K562 (cell line): Measurements from ENCODE around the gene TNFRSF6B. TPM values are rescaled to one million over a fixed set of nuclear protein-coding genes. Genes with fewer than 3 reads are reported as not detected.
A peak's percentile ranks its signal among the peaks of the same experiment; 100 is the strongest.

Experiments used
- ATAC-seq: fragments of 200-7000 bp; cut with Tn5 transposase; 3 replicates; pipeline ENCODE4 v1.9.1; 2020; ENCODE audit warnings: moderate library complexity
- BruUV-seq: library from RNA; stranded (reverse); fragments of 400-500 nt; replicated peaks from 2 replicates; lab custom pipeline; 2021; lab: Mats Ljungman, UMichigan
- CTCF ChIA-PET: fragments of 300-600 bp; formaldehyde crosslinking; extraction: SDS; loops from one replicate; lab custom pipeline; 2021; ENCODE audit warnings: low intra/inter-chr PET ratio; lab: Yijun Ruan, JAX
- POLR2A ChIA-PET: fragments of 300-600, 350-650 bp; sonication (Branson Sonifier 250); formaldehyde crosslinking; extraction: SDS; loops from one replicate; lab custom pipeline; 2021; ENCODE audit warnings: antibody characterized with exemption, inconsistent platforms; lab: Yijun Ruan, JAX
- DNase-seq, 4 experiments: peaks; one replicate each; pipeline versions ENCODE4 v3.0.0 to v3.0.0-alpha.2; 2011 to 2018; ENCODE audit warnings: low spot score in 3 of 4, mixed read lengths in 3 of 4; ENCODE audit errors: extremely low read depth in 1 of 4
- FAIRE-seq: peaks from 2 replicates; lab custom pipeline; 2011; peaks lifted over from hg19 to GRCh38; lab: Jason Lieb, UNC
- H2AFZ ChIP-seq: 2 replicates; pipeline ENCODE4 v1.6.0; 2011; ENCODE audit warnings: low read depth, low read length, control low read depth, inconsistent platforms
- H3K27ac ChIP-seq: fragments of 200-600 bp; 3 replicates; pipeline ENCODE4 v1.8.0; 2011; ENCODE audit warnings: low read depth, mild to moderate bottlenecking, control low read depth, inconsistent platforms, low read length, moderate library complexity, mixed read lengths; ENCODE audit errors: extremely low read depth
- H3K27me3 ChIP-seq, 2 experiments: fragments of 300-600 bp in 1 of 2; 2 replicates in 1 of 2; 3 replicates in 1 of 2; pipeline versions ENCODE4 v1.6.0 to v1.8.0; 2011; ENCODE audit warnings: inconsistent platforms in 2 of 2, low read length in 2 of 2, mild to moderate bottlenecking in 1 of 2, mixed read lengths in 1 of 2, moderate library complexity in 1 of 2; ENCODE audit not compliant: control insufficient read depth in 2 of 2, insufficient read depth in 2 of 2
- H3K36me3 ChIP-seq: fragments of 300-600 bp; 3 replicates; pipeline ENCODE4 v1.8.0; 2011; ENCODE audit warnings: mild to moderate bottlenecking, low read length, inconsistent platforms; ENCODE audit not compliant: control insufficient read depth, insufficient read depth
- H3K4me1 ChIP-seq, 2 experiments: fragments of 200-600 bp in 1 of 2; replicated peaks in 1 of 2; 2 replicates in 1 of 2; 3 replicates in 1 of 2; pipeline versions ENCODE4 v1.5.1 to v1.8.0; 2011; ENCODE audit warnings: inconsistent platforms in 2 of 2, low read length in 2 of 2, mild to moderate bottlenecking in 1 of 2, mixed read lengths in 1 of 2, moderate library complexity in 1 of 2; ENCODE audit not compliant: control insufficient read depth in 2 of 2, insufficient read depth in 2 of 2
- H3K4me2 ChIP-seq: 2 replicates; pipeline ENCODE4 v1.6.1; 2011; ENCODE audit warnings: low read length, control low read depth, inconsistent platforms, mixed read lengths; ENCODE audit not compliant: insufficient read depth
- H3K4me3 ChIP-seq: fragments of 200-600 bp; sonication (generic), shearing (Covaris generic); 2 replicates; pipeline ENCODE4 v1.5.1; 2016; ENCODE audit warnings: control low read depth, inconsistent platforms
- H3K79me2 ChIP-seq: fragments of 200-600 bp; 3 replicates; pipeline ENCODE4 v1.8.0; 2011; ENCODE audit warnings: low read length, inconsistent platforms; ENCODE audit not compliant: control insufficient read depth, insufficient read depth
- H3K9ac ChIP-seq, 2 experiments: 2 replicates each; pipeline versions ENCODE4 v1.6.0 to v1.6.1; 2011; ENCODE audit warnings: low read depth in 2 of 2, low read length in 2 of 2, control low read depth in 1 of 2, inconsistent platforms in 1 of 2, mild to moderate bottlenecking in 1 of 2, mixed read lengths in 1 of 2; ENCODE audit not compliant: insufficient read depth in 1 of 2
- H3K9me1 ChIP-seq: one replicate; pipeline ENCODE4 v1.6.0; 2011; ENCODE audit warnings: inconsistent platforms, mild to moderate bottlenecking, low read length, moderate library complexity; ENCODE audit not compliant: control insufficient read depth, insufficient read depth
- H3K9me3 ChIP-seq: replicated peaks from 2 replicates; pipeline ENCODE4 v1.5.1; 2011; ENCODE audit warnings: low read depth, low read length, inconsistent platforms; ENCODE audit not compliant: control insufficient read depth, insufficient read depth
- H4K20me1 ChIP-seq: replicated peaks from 2 replicates; pipeline ENCODE4 v1.6.1; 2011; ENCODE audit warnings: low read length, inconsistent platforms, mixed read lengths; ENCODE audit not compliant: control insufficient read depth, insufficient read depth
- ZNF408 ChIP-seq: fragments of 250-450 bp; sonication (Bioruptor Pico); IDR thresholded peaks from 2 replicates; pipeline ENCODE4 v1.4.0; 2020; ENCODE audit warnings: low read depth, mild to moderate bottlenecking, moderate library complexity
- ZNF586 ChIP-seq: fragments of 450-650 bp; formaldehyde crosslinking; conservative IDR thresholded peaks from 2 replicates; pipeline ENCODE4 v1.4.0; 2020; ENCODE audit warnings: mild to moderate bottlenecking, moderate library complexity
- WGBS: fragments of 100-300 bp; shearing (Covaris generic); methylation state at CpG from one replicate; pipeline ENCODE4 v1.1.6; 2016; ENCODE audit warnings: low coverage, mixed read lengths; ENCODE audit not compliant: insufficient coverage; ENCODE audit errors: missing lambda C conversion rate; 5-methylcytosine and 5-hydroxymethylcytosine counted together
- in situ Hi-C: fragments of 300-500 bp; cut with MboI; formaldehyde crosslinking; loops from 4 replicates; pipeline ENCODE4 v1.15.0; 2018; ENCODE audit warnings: inconsistent platforms, mixed read lengths
- intact Hi-C: fragments of 100-400 bp; cut with micrococcal nuclease; formaldehyde crosslinking; loops from 2 replicates; pipeline ENCODE4 v1.14.2; 2022
- polyA plus RNA-seq, 8 experiments: library from polyadenylated mRNA; depleted of rRNA in 4 of 8; stranded (reverse) in 5 of 8; unstranded in 3 of 8; fragments of >200 nt; fragmentation: Nextera tagmentation in 2 of 8; fragmentation: Illumina TruSeq in 1 of 8; extraction: Ambion mirVana in 2 of 8; extraction: Trizol in 1 of 8; gene quantifications; 2 replicates each; pipeline versions ENCODE4 v1.2.1 to v1.2.3, GENCODE V29; 2011 to 2014; ENCODE audit warnings: inconsistent platforms in 1 of 8, missing spikeins in 1 of 8
- total RNA-seq, 7 experiments: library from RNA; depleted of rRNA in 6 of 7; stranded (reverse); fragments of >200 nt in 6 of 7; fragmentation: Illumina TruSeq in 2 of 7; extraction: Trizol in 2 of 7; gene quantifications; 2 replicates each; pipeline versions ENCODE4 v1.2.1 to v1.2.3, GENCODE V29; 2011 to 2021; ENCODE audit warnings: low replicate concordance in 1 of 7
- TF ChIP-seq, protein P1 (sequence below): sonication (generic); formaldehyde crosslinking; IDR thresholded peaks from 2 replicates; pipeline ENCODE4 v1.9.0; 2022; ENCODE audit warnings: mild to moderate bottlenecking, missing genetic modification reagents

The TNFRSF6B gene
- total and polyA plus RNA-seq, 9 of the 15 experiments (the other 6 are each of a cell fraction or from before 2014, with no cell fraction given), result 0.10 to 3.5 (median 0.32) TPM; not detected in 6

DNA sequence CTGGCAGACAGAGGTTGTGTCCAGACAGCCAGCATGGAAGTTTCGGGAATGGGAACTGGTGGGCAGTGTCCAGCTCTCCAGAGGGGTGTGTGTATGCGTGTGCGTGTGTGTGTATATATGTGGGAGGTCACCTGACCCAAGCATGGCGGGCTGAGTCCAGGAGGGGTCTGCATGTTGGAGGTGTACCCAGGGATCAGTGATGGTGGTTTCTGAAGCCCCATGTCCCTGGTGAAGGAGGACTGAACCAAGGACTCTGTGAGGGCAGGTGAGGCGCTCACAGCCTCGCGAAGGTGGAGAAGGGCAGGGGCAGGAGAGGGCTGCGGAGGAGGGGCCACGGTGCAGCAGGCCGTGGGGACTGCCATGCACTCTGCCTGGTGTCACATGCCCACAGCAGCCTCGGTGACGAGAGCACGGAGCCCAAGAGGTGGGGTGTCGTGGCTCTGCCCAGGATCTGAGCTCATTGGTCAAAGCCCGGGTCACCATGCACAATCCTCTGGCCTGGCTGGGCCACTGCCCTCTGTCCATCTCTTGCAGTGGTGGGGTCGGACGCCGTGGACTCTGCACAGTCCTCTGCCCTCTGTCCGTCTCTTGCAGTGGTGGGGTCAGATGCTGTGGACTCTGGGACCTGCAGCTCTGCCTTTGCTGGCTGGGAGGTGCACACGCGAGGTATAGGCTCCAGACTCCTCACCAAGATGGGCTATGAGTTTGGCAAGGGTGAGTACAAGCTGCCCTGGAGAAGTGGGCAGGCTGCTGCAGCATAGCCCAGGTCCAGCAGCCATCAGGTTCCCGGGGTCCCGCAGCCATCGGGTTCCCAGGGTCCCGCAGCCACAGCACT, 37.9 kb downstream of the TNFRSF6B start (continued):
- TF ChIP-seq ZNF586 (CRISPR knock-in tag), result no peak

GRCh38 chr20:63734946-63735858, 38.8 kb downstream of the TNFRSF6B start:
- WGBS, result 90% methylated on average over 36 of the region's 48 CpGs
- in situ Hi-C loops, result no loop called here
- peaks cover 3 to 60% of the 10 kb centered on the region in 2 experiments; a peak in 3 of 5 replicates for H3K4me1 ChIP-seq
- DNase-seq (peak in 2 of 4 experiments; percentile 4), ATAC-seq (no peak), FAIRE-seq (no peak)
- H3K4me2 ChIP-seq, result no peak overlapping the region
- H2AFZ ChIP-seq, result no peak overlapping the region
- H3K9ac ChIP-seq, result no peak overlapping the region; a peak in 1 of 4 replicates
- intact Hi-C loops, result no loop called here
- ChIA-PET CTCF (no interaction called here), POLR2A (interaction anchor here (0.5 to 1.3 kb wide), 4 partner anchors 13 to 209 kb away, joined by 3 to 5 read pairs (median 4); no protein-coding TSS in a partner anchor)
- no peak overlapping the region for H3K4me3 ChIP-seq
- H3K9me1 ChIP-seq, result no peaks in the 10 kb centered on the region
- BruUV-seq, result TSS peak; percentile 50
- peaks cover 16% of the 10 kb centered on the region for H3K79me2 ChIP-seq
- H4K20me1 ChIP-seq, result 0 out of 2 replicates have a peak, but pooled peaks cover 5% of the 10 kb centered on the region
- H3K27ac ChIP-seq, result no peak overlapping the region
- TF ChIP-seq ZNF408, result no peak
- TF ChIP-seq, protein P1, sequence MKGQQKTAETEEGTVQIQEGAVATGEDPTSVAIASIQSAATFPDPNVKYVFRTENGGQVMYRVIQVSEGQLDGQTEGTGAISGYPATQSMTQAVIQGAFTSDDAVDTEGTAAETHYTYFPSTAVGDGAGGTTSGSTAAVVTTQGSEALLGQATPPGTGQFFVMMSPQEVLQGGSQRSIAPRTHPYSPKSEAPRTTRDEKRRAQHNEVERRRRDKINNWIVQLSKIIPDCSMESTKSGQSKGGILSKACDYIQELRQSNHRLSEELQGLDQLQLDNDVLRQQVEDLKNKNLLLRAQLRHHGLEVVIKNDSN (CRISPR knock-in tag), result peak; percentile 14; the same call in 1 of the 2 replicates
- peaks cover 4% of the 10 kb centered on the region for H3K9me3 ChIP-seq
- H3K36me3 ChIP-seq, result peaks cover 59% of the 10 kb centered on the region; the same call in 2 of the 3 replicates
- no peaks in the 10 kb centered on the region for H3K27me3 ChIP-seq
